Hematopoietic multipotent progenitor cell treated with erythropoietin and hydrocortisone succinate and interleukin-3 and kit ligand, for 6 days (in vitro differentiated cells): ENCODE data around the gene OR11H6.
"Not testable (repeated sequence)": the region's sequence is repeated elsewhere in the genome, so short reads cannot be mapped to it uniquely, and the experiment has no call there.

ENCODE experiments used
- DNase-seq: peaks from one replicate; pipeline ENCODE4 v3.0.0-alpha.2; 2015

Gene OR11H6

GRCh38 chr14:20223410-20223809 lies at the start of gene OR11H6:
Gene OR11H6 (plus strand): TSS chr14:20223710. CDS start chr14:20223710, 0 bp downstream.
- DNase-seq, result no peak

GRCh38 chr14:20174205-20174604 lies 49.3 kb upstream of the OR11H6 start:
- DNase-seq, result not testable (repeated sequence)

GRCh38 chr14:20176330-20176729 lies 47.2 kb upstream of the OR11H6 start:
- no peak for DNase-seq

- DNase-seq, result peak; percentile 88
These were observed 46.0 kb upstream of the OR11H6 start for GRCh38 chr14:20177433-20177974.

GRCh38 chr14:20179218-20179617 lies 44.3 kb upstream of the OR11H6 start:
- DNase-seq, result peak; percentile 37

- no peak for DNase-seq
These were observed 43.6 kb upstream of the OR11H6 start for GRCh38 chr14:20179880-20180279.

GRCh38 chr14:20180486-20180885 lies 43.0 kb upstream of the OR11H6 start:
- DNase-seq, result no peak

- DNase-seq, result no peak
These were observed 39.3 kb upstream of the OR11H6 start for GRCh38 chr14:20184181-20184580.

GRCh38 chr14:20190596-20190995 lies 32.9 kb upstream of the OR11H6 start, which contains the start of gene OR11G2:
Gene OR11G2 (plus strand): TSS chr14:20190896. CDS start chr14:20197438, 6,542 bp downstream.
- no peak for DNase-seq

GRCh38 chr14:20191396-20191795 lies 32.1 kb upstream of the OR11H6 start:
- no peak for DNase-seq

- no peak for DNase-seq
These were observed 29.4 kb upstream of the OR11H6 start for GRCh38 chr14:20194101-20194500.

GRCh38 chr14:20195170-20195569 lies 28.3 kb upstream of the OR11H6 start:
- DNase-seq, result not testable (repeated sequence)

- DNase-seq, result no peak
These were observed 27.6 kb upstream of the OR11H6 start for GRCh38 chr14:20195911-20196310.

GRCh38 chr14:20197459-20197858 lies 26.1 kb upstream of the OR11H6 start:
- peak; percentile 11 for DNase-seq

GRCh38 chr14:20198991-20199390 lies 24.5 kb upstream of the OR11H6 start:
- no peak for DNase-seq

GRCh38 chr14:20204721-20205120 lies 18.8 kb upstream of the OR11H6 start:
- DNase-seq, result no peak

- DNase-seq, result no peak
These were observed 13.9 kb upstream of the OR11H6 start for GRCh38 chr14:20209595-20209994.

GRCh38 chr14:20212406-20212805 lies 11.1 kb upstream of the OR11H6 start:
- not testable (repeated sequence) for DNase-seq

GRCh38 chr14:20215196-20215595 lies 8.3 kb upstream of the OR11H6 start:
- no peak for DNase-seq

- no peak for DNase-seq
These were observed 4.5 kb upstream of the OR11H6 start for GRCh38 chr14:20219033-20219432.

GRCh38 chr14:20228681-20229080 lies 5.2 kb downstream of the OR11H6 start, which contains the start of gene OR11H7:
Gene OR11H7 (plus strand): TSS chr14:20228981.
- DNase-seq, result no peak

GRCh38 chr14:20235415-20235814 lies 11.9 kb downstream of the OR11H6 start:
- DNase-seq, result not testable (repeated sequence)

GRCh38 chr14:20247646-20248246 lies 24.2 kb downstream of the OR11H6 start:
- peak; percentile 63 for DNase-seq

- DNase-seq, result no peak
These were observed 39.2 kb downstream of the OR11H6 start for GRCh38 chr14:20262642-20263128.

GRCh38 chr14:20264361-20264760 lies 40.9 kb downstream of the OR11H6 start:
- not testable (repeated sequence) for DNase-seq
